Choroid plexus epithelial cell (primary cell): ENCODE measurements around the gene KIR2DL3.

Experiments used
- DNase-seq: peaks from one replicate; pipeline ENCODE4 v3.0.0-alpha.2; 2010; ENCODE audit warnings: low read depth
- H3K4me3 ChIP-seq: 2 replicates; pipeline ENCODE4 v1.5.1; 2011; ENCODE audit warnings: low read depth, mild to moderate bottlenecking, control low read depth, low read length, moderate library complexity
- TF ChIP-seq, protein P1 (sequence below): conservative IDR thresholded peaks from 2 replicates; pipeline ENCODE4 v1.5.1; 2011; ENCODE audit warnings: low read depth, mild to moderate bottlenecking, control low read depth, inconsistent platforms, low read length, moderate library complexity

Gene KIR2DL3

DNA sequence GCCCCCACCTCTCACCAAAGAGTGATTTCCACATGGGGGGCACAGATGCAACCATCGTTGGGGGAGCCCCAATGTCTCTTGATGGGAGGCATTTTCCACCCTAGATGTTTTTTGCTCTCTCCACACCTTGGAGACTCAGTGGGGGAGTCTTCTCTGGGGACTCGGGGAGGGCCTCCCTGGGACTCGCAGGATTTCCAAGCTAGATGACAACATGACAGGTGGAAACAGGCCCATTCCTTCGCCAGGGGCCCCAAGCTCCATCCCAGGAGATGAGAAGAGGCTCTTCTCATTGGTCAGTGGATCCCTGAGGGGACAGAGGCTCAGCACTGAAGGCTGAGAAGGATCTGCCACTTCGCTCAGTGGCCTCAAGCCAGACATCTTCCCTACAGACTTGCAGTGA is 52.4 kb downstream of the KIR2DL3 start:
- no peak overlapping the region for H3K4me3 ChIP-seq
- DNase-seq: no peak
- TF ChIP-seq, protein P1, sequence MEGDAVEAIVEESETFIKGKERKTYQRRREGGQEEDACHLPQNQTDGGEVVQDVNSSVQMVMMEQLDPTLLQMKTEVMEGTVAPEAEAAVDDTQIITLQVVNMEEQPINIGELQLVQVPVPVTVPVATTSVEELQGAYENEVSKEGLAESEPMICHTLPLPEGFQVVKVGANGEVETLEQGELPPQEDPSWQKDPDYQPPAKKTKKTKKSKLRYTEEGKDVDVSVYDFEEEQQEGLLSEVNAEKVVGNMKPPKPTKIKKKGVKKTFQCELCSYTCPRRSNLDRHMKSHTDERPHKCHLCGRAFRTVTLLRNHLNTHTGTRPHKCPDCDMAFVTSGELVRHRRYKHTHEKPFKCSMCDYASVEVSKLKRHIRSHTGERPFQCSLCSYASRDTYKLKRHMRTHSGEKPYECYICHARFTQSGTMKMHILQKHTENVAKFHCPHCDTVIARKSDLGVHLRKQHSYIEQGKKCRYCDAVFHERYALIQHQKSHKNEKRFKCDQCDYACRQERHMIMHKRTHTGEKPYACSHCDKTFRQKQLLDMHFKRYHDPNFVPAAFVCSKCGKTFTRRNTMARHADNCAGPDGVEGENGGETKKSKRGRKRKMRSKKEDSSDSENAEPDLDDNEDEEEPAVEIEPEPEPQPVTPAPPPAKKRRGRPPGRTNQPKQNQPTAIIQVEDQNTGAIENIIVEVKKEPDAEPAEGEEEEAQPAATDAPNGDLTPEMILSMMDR: no peak

DNA sequence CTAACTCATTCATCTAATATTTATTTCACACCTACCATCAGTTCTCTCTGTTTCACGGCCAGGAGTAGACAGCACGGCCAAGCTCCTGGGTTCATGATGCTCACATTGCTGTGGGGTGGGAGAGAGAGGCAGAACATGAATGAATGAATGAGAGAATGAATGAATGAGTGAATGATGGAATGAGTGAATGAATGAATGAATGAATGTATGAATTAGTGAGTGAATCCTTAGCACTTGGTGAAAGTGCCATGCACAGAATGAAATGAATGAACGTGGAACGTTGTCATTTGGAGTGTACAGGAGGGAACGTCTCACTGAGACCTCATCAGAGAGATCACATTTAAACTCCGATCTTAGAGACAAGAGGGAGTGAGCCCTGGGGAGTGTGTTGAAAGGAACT is 53.2 kb downstream of the KIR2DL3 start:
- no peak for DNase-seq
- TF ChIP-seq, protein P1: no peak
- H3K4me3 ChIP-seq: no peak overlapping the region

DNA sequence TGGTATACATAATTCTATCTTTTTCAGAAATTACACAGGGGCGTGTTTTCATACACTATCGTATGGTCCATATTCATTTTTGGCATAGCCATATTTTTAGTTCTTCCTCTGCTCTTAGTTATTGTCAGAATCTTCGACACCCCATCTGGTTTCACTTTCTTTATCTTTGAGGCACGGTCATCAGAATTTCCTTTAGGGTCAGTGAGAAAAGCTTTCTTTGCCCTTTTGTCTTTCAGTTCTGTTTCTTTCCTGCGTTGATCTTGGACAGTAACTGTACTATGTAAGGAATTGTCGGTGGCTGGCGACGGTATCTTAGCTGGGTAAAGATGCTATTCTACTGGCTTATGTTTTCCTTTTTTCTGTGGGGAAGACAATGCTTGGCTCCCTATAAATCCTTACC is 54.5 kb downstream of the KIR2DL3 start:
- DNase-seq: no peak

DNA sequence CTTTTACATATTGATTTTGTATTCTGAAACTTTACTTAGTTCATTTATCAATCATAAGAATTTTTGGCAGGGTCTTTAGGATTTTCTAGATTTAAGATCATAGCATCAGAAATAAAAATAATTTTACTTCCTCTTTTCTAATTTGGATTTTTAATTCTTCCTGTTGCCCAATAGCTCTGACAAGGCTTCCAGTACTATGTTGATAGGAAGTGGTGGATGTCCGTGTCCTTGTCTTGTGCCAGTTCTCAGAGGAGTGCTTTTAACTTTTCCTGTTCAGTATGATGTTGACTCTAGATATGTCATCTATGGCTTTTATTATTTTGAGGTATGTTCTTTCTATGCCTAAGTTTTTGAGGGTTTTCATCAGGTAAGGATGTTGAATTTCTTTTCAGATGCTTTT is 57.4 kb downstream of the KIR2DL3 start:
- DNase-seq: no peak

More for the DNA sequence above, 54.5 kb downstream of the KIR2DL3 start:
- no peak overlapping the region for H3K4me3 ChIP-seq
- TF ChIP-seq, protein P1: no peak

More for the DNA sequence above, 57.4 kb downstream of the KIR2DL3 start:
- TF ChIP-seq, protein P1: no peak
- no peak overlapping the region for H3K4me3 ChIP-seq
